GM18505 (cell line): ENCODE measurements around the gene PLCH2.

Experiments
- ATAC-seq: cut with Tn5 transposase; IDR thresholded peaks from one replicate; pipeline ENCODE4 v1.9.1; 2021; ENCODE audit not compliant: unreplicated experiment
- POLR2A ChIP-seq: IDR thresholded peaks from 4 replicates; pipeline ENCODE4 v1.6.1; 2011; ENCODE audit warnings: borderline replicate concordance; ENCODE audit not compliant: insufficient read depth, insufficient read length; ENCODE audit errors: extremely low read depth

Gene PLCH2

DNA sequence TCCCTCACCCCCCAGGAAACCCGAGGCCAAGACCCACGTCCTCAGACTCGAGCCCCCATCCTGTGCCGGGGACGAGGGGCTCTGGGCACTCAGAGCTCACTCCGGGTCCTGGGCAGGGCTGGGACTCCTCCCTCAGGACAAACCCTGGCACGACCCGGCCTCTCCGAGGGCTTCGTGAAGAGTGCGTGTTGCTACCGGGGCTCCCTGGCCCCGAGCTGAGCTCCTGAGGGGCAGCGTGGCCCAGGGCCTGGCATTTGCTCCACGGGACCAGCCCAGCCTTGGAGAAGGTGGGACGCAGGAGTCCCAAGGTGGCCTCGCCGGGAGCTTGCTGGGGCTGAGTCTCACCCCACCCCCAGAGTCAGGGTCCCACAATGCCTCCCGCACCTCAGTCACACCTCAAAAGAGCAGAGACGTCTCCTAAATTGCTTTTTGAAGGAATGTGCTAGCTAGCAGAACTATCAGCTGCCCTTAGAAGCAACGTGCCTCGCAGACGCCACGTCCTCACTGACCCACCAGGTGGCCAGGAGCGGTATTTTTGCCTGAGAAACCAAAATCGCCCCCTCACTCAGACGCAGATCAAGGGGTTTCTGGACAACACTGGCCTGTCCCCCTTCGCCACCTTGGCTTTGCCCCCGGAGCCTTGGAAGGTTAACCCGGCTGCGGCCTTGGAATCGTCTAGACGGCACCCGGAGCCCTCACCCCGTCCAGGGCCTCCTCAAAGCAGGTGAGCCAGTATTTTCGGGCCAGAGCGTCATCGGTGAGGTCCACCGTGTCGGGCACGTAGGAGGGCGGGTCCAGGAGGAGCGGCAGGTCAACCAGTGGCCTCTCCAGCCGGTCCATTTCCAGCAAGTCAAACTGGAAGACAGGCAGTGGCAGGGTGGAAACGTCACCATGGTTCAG, 39.0 kb downstream of the PLCH2 start:
- no peak for TF ChIP-seq POLR2A
- no peak for ATAC-seq

DNA sequence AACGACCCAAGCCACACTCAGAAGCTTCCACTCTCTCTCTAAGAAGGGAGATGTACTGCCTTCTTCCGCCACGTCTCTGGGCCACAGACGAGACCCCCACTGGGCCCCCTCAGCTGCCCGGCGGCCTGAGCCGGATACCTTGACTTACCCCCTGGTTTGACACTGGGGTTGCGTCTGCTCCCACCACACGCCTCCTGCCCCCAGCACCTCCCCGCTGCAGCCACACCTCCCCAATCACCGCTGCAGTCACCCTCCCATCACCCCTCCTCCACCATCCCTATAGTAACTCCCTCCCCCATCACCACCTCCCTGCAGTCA, 39.6 kb downstream of the PLCH2 start:
- no peak for TF ChIP-seq POLR2A
- no peak for ATAC-seq

DNA sequence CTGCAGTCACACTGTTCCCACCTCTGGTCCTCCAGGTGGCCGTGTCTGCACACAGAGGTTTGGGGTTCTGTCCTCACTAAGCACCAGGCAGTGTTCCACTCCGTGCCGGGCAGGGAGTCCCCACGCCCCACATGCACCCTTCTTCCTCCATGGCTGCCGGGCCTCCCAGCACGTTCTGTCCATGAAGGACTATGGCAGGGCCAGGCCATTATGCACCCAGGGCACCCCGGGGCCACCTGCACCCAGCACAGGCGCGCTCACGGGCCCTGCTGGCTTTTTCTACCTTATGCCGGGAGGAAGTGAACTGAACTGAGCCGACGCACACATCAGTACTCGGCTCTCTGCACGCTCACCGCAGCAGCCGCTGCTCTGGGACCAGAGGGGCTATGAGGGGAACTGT, 40.0 kb downstream of the PLCH2 start:
- TF ChIP-seq POLR2A, result no peak
- ATAC-seq, result no peak

GRCh38 chr1:2516946-2517345, 40.9 kb downstream of the PLCH2 start:
- no peak for ATAC-seq
- TF ChIP-seq POLR2A, result no peak

DNA sequence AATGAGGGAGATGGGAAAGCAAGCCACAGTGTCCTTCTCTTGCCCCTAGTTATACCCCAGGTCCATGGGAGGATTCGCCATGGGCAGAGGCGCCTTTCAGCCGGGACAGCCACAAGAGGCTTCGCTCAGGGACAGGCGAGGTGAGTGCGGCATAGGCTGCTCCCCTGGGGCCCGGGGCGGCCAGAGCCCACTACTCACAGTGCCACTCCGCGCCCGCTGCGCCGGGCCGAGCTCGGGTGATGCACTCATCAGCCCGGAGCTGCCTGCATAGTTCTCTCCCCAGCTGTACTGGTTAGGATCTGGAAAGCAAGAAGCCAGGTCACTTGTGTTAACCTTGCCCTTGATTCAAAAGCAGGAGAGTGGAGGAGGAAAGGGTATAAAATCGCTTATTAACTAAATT, 41.9 kb downstream of the PLCH2 start:
- no peak for TF ChIP-seq POLR2A
- no peak for ATAC-seq

- no peak for ATAC-seq
- TF ChIP-seq POLR2A, result no peak
Observed at GRCh38 chr1:2518528-2518927, 42.4 kb downstream of the PLCH2 start.

GRCh38 chr1:2519029-2519685, 43.1 kb downstream of the PLCH2 start:
- TF ChIP-seq POLR2A, result no peak

DNA sequence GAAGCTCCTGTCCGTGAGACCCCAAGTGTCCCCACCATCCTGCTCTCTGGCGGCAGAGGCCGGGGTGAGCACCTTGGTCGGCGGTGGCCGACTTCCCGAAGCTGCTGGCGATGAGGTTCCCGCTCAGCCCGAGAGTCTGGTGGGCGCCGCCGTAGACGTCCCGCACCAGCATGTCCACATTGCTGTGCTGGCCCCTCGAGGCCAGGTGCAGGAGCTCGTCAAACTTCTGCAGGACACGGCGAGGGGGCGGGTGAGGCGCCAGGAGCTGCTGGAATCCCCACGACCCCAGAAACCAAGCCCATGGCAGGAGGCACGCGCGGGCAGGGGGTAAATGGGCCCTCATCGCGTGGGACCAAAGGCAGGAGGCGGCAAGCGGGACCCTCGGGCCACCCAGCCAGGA, 43.6 kb downstream of the PLCH2 start:
- TF ChIP-seq POLR2A, result no peak
- ATAC-seq, result no peak

More at GRCh38 chr1:2519029-2519685, 43.1 kb downstream of the PLCH2 start:
- no peak for ATAC-seq

GRCh38 chr1:2520206-2520605, 44.1 kb downstream of the PLCH2 start:
- no peak for ATAC-seq
- TF ChIP-seq POLR2A, result no peak

GRCh38 chr1:2520806-2521205, 44.7 kb downstream of the PLCH2 start:
- TF ChIP-seq POLR2A, result no peak
- no peak for ATAC-seq

DNA sequence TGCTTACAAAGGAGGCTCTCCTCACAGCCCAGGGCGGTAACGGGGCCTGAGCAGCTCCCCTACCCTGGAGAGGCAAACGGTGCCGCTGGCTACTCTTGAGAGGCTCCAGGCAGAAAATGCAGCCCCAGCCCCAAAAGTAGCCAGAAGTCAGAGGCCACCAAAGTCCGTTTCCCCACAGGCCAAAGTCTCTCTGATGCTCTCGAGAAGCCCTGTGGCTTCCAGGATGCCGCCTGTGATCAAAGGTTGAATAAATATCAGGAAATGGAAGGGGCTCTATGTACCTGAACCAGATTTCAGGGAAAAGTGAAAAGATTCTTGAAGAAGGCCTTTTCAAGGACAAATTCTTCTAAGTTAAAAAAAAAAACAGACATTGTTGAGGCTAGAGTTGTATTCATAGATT, 46.1 kb downstream of the PLCH2 start:
- ATAC-seq, result no peak
- no peak for TF ChIP-seq POLR2A

DNA sequence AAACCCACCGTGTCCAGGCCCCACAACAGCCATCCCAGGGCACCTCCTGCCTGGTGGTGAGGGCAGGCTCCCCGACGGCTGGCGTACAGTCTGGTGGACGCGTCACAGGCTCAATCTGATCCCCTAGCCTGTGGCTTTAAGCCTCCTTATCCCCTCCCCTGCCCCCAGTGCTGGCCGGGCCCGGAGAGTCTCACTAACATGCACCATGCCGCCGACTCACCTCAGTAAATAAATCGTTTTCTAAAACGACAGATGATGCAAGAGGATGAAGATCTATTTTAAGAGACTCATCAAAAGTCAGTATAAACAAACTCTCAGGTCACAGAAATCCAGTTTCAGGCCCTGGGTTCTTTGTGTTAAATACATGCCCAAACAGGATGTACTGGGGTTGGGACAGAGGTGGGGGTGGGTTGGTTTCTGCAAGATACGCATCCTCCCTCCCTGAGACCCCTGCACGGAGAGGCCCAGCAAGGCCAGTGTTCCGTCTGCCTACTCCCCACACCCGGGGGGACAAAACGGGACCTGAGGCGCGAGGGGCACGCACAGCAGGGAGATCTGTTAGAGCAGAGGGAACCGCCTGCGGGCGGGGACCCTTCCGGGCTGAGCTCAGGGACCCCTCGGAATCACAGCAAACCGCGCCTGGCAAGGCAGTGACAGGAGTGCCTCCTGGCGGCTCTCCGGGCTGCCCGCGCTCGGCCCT, 47.3 kb downstream of the PLCH2 start:
- no peak for ATAC-seq
- no peak for TF ChIP-seq POLR2A

- TF ChIP-seq POLR2A, result no peak
- no peak for ATAC-seq
Observed at GRCh38 chr1:2523891-2524609, 48.0 kb downstream of the PLCH2 start.
